ENCODE data around the gene ZC3HAV1. TPM values are rescaled to one million over a fixed set of nuclear protein-coding genes. Genes with fewer than 3 reads are reported as not detected.

The ZC3HAV1 gene
- total RNA-seq, 1 donor from 2014 or later = 20.7 TPM

DNA sequence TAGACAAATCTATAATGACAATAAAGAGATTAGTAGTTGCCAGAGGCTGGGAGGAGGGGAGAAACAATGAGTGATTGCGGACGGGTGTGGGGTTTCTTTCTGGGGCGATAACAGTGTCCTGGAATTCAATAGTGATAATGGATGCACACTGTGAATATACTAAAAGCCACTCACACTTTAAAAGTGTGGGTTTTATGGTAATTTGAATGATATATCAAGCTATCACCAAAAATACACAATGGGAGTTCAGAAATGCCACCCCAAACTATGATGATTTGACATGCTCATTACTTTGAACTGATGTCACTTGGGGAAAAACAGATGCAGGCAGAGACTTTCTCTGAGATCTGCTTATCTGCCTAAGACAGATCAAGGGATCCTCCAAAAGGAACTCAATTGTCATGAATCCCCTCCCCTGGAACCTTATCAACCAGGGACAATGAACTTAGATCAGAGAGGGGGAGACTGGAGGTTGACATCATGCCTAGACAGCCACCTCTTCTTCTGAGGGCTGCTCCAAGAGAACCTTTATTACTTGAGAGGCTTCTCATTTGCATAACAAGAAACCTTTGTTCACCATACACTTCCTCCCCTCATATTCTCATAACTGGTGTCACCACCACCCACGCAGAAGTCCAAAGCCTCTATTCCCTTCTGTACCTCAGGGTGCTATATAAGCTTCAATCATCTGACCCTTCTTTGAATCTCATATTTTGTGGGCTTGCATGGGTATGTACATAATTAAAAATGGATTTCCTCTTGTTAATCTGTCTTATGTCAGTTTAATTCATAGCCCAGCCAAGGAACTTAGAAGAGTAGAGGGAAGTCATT is 14.8 kb upstream of the ZC3HAV1 start:
- TF ChIP-seq, protein P1, sequence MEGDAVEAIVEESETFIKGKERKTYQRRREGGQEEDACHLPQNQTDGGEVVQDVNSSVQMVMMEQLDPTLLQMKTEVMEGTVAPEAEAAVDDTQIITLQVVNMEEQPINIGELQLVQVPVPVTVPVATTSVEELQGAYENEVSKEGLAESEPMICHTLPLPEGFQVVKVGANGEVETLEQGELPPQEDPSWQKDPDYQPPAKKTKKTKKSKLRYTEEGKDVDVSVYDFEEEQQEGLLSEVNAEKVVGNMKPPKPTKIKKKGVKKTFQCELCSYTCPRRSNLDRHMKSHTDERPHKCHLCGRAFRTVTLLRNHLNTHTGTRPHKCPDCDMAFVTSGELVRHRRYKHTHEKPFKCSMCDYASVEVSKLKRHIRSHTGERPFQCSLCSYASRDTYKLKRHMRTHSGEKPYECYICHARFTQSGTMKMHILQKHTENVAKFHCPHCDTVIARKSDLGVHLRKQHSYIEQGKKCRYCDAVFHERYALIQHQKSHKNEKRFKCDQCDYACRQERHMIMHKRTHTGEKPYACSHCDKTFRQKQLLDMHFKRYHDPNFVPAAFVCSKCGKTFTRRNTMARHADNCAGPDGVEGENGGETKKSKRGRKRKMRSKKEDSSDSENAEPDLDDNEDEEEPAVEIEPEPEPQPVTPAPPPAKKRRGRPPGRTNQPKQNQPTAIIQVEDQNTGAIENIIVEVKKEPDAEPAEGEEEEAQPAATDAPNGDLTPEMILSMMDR (conservative IDR thresholded peaks at IDR 0.05) = no peak
- Mint-ChIP-seq H3K36me3 (no peaks in the 10 kb centered on the region), H3K27me3 (peaks cover 48% of the 10 kb centered on the region), H3K4me3 (no peak overlapping the region), H3K4me1 (ENCODE audit: unreplicated experiment) (no peaks in the 10 kb centered on the region), H3K27ac (no peak overlapping the region), H3K9me3 (no peaks in the 10 kb centered on the region)
- DNase-seq (ENCODE audit: extremely low spot score, unreplicated experiment) = no peak

DNA sequence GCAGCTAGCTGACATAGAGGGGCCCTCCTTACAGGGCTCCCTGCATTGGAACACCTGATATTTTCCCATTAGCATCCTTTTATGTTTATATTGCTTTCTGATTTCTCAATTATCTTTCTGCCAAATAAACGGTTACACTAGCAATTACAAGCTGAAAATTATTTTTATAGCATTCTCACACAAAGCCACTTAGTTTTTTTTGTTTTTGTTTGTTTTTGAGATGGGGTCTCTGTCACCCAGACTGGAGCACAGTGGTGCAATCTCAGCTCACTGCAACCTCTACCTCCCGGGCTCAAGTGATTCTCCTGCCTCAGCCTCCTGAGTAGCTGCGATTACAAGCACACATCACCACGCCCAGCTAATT is 9.9 kb upstream of the ZC3HAV1 start:
- Mint-ChIP-seq H3K4me3 (no peak overlapping the region), H3K36me3 (no peaks in the 10 kb centered on the region), H3K27me3 (peaks cover 27% of the 10 kb centered on the region), H3K27ac (no peak overlapping the region), H3K4me1 (ENCODE audit: unreplicated experiment) (peaks cover 4% of the 10 kb centered on the region), H3K9me3 (no peaks in the 10 kb centered on the region)
- TF ChIP-seq, protein P1 (conservative IDR thresholded peaks at IDR 0.05) = no peak
- DNase-seq (ENCODE audit: extremely low spot score, unreplicated experiment) = no peak

DNA sequence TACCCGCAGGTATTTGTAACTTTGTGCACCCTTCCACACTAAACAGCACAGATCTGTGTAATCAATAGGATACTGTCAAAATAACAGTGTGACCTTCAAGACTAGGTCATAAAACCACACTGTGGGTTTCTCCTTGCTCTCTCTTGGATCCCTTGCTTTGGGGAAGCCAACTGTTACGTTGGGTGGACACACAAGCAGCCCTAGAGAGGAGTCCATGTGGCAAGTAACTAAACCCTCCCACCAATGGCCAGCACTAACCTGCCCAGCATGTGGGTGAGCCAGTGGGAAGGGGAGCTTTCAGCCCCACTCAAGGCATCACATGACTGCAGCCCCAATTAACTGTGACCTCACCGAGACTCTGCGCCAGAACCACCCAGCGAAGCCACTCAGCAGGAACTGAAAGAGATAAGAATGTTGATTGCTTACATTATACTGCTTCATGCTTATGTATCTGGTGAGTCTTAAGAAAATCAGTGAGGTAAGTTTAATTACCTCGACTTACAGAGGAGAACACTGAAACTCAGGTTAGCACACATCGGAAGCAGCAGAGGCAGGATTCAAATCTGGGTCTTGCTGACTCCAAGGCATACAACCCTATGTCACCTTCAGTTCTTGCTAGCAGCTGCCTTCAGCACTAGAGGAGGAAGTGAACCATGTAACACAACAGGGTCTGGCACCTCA is 9.4 kb upstream of the ZC3HAV1 start:
- TF ChIP-seq, protein P1 (conservative IDR thresholded peaks at IDR 0.05) = no peak
- DNase-seq (ENCODE audit: extremely low spot score, unreplicated experiment) = no peak

DNA sequence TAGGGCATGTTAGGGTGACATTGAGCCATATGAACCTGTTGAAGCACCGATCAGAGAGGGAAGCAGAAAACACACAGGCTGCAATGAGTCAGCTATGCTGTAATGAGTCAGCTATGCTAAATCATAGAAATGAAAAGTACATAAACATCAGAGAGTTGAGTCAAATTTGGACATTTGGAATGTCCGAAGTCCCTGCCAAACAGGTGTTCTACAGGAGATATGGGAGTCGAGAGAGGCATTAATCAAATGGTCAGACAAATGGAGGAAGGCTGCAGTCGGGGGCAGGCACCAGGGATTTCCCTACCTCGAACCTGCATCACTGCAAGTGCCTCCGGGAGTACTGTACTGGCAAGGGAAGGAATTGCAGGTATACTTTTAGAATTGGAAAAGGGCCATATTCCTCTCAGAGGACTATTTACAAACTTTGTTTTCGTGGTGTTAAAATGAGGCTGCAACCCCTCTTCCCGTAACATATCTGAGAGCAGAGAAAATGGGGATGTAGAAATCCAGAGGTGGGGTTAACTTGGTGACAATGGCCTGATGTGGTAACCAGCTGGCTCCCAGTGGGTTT is 8.8 kb upstream of the ZC3HAV1 start:
- Mint-ChIP-seq H3K4me3 (no peak overlapping the region), H3K27me3 (peaks cover 23% of the 10 kb centered on the region), H3K27ac (peak overlapping the region; percentile 16), H3K9me3 (no peaks in the 10 kb centered on the region), H3K36me3 (no peaks in the 10 kb centered on the region), H3K4me1 (ENCODE audit: unreplicated experiment) (peaks cover 4% of the 10 kb centered on the region)
- DNase-seq (ENCODE audit: extremely low spot score, unreplicated experiment) = no peak
- TF ChIP-seq, protein P1 (conservative IDR thresholded peaks at IDR 0.05) = no peak

More for the DNA sequence above, 9.4 kb upstream of the ZC3HAV1 start:
- Mint-ChIP-seq H3K36me3 (no peaks in the 10 kb centered on the region), H3K4me1 (ENCODE audit: unreplicated experiment) (peaks cover 4% of the 10 kb centered on the region), H3K27me3 (peaks cover 28% of the 10 kb centered on the region), H3K4me3 (no peak overlapping the region), H3K27ac (peak overlapping the region; percentile 36), H3K9me3 (no peaks in the 10 kb centered on the region)

DNA sequence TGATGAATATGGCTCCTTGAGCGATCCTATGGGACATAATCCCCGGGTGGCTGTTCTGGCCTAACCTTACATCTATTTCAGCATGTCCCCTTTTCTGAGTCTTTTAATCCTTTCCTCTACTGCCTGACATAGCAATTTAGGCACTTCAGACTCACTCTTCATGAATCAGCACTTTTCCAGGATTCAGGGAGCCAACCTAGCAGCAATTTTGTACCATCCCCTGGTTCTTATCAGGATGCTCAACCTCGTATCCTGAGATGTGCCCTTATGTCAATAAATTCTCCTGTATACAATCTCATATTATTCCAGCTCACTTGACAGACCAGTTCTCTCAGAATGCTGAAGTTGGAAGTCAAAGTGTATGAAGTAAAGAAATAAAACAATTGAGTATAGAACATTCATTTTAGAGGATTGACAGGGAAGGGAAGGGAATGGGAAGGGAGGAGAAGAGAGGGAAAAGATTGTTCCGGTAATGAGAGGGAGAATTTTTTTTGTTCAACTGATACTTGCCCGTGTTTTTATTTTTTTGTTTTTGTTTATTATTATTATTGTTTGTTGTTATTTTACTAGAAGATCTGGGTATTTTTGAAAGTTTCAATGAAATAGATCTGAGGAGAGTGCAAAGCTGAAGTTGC is 8.2 kb upstream of the ZC3HAV1 start:
- peaks cover 4% of the 10 kb centered on the region for H3K4me1 Mint-ChIP-seq (ENCODE audit: unreplicated experiment)
- no peaks in the 10 kb centered on the region for H3K36me3 Mint-ChIP-seq
- DNase-seq (ENCODE audit: extremely low spot score, unreplicated experiment) = no peak
- peak overlapping the region; percentile 23 for H3K27ac Mint-ChIP-seq
- peaks cover 24% of the 10 kb centered on the region for H3K27me3 Mint-ChIP-seq
- H3K4me3 Mint-ChIP-seq = no peak overlapping the region
- TF ChIP-seq, protein P1 (conservative IDR thresholded peaks at IDR 0.05) = no peak
- H3K9me3 Mint-ChIP-seq = no peaks in the 10 kb centered on the region
